CD1c-positive myeloid dendritic cell (primary cell): ENCODE results near the gene PRSS36.
"Not testable (repeated sequence)": the region's sequence is repeated elsewhere in the genome, so short reads cannot be mapped to it uniquely, and the experiment has no call there.

ENCODE experiments used
- DNase-seq: peaks from one replicate; pipeline ENCODE4 v3.0.0-alpha.2; 2016; ENCODE audit errors: extremely low spot score

PRSS36 gene

DNA sequence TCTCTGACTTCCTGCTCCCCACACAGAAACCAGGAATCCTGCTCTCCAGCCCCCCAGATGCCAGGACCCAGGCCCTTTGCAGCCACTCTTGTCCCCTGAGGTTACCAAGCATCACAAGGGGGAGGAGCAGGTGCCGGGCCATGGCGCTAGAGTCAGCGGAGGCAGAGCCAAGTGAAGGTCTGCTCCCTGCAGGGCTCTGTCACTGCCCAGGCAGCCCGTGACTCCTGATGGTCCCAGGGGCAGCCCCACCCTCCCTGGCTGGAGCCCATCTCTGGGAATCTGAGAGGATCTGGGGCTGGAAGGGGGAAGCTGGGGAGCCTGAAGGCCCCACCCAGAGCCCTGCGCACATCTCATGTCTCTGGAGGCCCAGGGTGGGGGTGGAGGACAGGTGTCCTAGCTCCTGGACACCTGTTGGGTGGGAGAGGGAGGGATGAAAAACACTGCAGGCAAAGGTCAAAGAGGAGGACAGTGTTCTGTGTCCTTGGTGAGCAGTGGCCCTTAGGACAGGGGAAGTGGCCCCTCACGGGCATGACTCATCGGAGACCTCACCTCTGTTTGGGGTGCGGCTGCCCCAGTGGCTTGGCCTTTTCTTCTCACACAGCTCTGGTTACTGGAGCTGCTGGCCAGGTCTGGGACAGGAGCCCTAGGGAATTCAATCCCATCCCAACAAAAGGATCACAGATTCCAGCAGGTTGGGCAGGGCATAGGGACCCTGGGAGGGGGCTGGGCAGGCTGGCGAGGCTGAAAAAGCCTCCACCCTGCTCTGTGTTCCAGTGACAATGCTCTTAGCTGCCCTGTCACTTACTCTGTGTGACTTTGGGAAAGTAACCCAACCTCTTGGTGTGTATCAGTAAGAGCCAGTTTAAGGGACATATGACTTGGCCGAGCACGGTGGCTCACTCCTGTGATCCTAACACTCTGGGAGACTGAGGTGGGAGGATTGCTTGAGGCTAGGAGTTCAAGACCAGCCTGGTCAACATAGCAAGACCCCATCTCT lies at the start of gene PRSS36:
Gene PRSS36, minus strand, starts transcription at position 173 of the 997 bp plus-strand sequence. Its CDS starts 31 bp downstream, at position 142.
- DNase-seq: peak; percentile 62

DNA sequence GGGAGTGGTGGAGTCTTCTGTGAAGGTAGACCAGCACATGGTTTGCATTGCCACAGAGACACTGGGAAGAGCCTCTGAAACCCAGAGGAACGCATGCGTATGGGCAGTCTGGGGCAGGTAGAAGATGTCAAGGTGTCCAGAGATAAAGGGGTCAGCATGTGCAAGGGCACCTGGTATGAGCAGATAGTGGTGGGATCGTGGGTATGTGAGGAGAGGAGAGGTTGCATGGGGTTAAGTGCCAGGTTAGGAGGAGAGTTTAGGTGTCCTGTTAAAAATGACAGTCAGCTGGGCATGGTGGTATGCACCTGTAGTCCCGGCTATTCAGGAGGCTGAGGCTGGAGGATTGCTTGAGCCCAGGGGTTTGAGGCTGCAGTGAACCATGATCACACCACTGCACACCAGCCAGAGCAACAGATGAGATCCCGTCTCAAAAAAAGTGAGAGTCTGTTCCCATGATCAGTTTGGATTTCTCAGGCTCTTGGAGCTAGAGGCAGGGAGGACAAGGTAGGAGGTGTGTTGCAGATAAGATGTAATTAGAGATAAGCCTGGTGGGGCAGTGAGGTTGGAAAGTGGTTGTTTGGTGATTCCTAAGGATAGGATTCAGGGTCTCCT lies 49.7 kb upstream of the PRSS36 start:
- DNase-seq: no peak

DNA sequence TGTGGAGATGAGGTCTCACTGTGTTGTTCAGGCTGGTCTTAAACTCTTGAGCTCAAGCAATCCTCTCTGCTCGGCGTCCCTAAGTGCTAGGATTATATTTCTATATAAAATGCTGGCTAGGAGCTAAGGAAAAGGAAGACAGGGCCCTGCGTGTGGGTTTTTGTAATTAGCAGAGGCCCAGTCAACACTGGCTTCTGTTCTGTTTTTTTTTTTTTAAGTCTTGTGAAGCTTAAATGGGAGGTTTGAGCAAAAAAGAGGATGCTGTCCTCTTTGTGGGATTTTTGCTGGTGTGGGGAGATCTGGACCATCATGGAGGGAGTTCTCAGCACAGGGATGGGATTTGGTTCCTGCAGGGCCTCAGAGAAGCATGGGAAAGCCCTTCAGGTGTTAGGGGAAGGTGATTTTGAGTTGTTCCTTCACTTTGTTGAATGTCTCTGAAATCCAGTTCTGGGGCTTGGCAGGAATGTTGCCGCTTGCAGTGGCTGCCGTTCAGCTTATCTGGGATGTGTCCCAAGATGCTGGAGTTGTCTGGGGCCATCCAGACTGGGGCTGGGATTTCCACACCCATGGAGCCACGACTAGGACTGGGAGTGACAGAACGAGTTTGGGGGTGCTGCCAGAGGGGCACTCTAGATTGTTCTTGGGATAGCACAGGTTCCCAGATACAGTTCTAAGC lies 48.5 kb upstream of the PRSS36 start:
- peak; percentile 55 for DNase-seq

- DNase-seq: peak; percentile 50
These were observed 46.6 kb upstream of the PRSS36 start for GRCh38 chr16:31196324-31197088.

- DNase-seq: not testable (repeated sequence)
These were observed 46.0 kb upstream of the PRSS36 start for GRCh38 chr16:31195861-31196260.

- no peak for DNase-seq
These were observed 45.0 kb upstream of the PRSS36 start for GRCh38 chr16:31194898-31195297.

- DNase-seq: no peak
These were observed 44.0 kb upstream of the PRSS36 start for GRCh38 chr16:31193874-31194273.

GRCh38 chr16:31192856-31193642 lies 43.2 kb upstream of the PRSS36 start:
- no peak for DNase-seq

DNA sequence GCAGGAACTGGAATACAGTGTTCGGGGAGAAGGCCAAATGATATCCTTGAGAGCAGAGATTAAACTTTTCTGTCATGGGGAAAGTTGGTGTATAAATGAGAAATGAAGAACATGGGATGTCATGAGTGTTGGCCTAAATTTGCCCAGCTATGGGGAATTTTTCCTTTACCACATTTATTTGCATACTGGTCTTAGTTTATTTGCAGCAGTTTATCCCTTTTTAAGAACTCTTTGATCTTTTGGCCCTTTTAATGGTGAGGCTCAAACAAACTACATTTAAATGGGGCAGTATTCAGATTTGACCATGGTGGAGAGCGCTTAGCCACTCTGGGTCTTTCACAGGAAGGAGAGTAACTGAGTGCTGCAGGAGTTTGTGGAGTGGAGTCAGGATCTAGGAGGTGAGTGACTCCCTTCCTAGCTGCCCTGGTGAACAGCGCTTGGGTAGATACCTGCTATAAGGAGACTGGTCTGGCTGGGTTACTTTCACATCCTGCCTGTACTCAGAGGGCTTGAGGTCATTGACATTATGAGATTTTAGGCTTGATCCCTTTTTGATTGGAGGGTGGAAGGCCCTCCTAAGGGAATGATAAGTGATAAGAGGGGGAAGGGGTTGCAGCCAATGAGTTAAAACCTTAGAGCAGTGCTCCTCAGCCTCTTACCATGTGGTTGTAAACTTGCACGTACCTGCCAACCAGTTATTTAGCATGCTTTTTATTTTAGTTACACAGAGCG lies 42.0 kb upstream of the PRSS36 start:
- no peak for DNase-seq

GRCh38 chr16:31190818-31191444 lies 41.1 kb upstream of the PRSS36 start:
- no peak for DNase-seq

GRCh38 chr16:31190061-31190460 lies 40.2 kb upstream of the PRSS36 start:
- no peak for DNase-seq

GRCh38 chr16:31189412-31189778 lies 39.5 kb upstream of the PRSS36 start:
- DNase-seq: no peak

DNA sequence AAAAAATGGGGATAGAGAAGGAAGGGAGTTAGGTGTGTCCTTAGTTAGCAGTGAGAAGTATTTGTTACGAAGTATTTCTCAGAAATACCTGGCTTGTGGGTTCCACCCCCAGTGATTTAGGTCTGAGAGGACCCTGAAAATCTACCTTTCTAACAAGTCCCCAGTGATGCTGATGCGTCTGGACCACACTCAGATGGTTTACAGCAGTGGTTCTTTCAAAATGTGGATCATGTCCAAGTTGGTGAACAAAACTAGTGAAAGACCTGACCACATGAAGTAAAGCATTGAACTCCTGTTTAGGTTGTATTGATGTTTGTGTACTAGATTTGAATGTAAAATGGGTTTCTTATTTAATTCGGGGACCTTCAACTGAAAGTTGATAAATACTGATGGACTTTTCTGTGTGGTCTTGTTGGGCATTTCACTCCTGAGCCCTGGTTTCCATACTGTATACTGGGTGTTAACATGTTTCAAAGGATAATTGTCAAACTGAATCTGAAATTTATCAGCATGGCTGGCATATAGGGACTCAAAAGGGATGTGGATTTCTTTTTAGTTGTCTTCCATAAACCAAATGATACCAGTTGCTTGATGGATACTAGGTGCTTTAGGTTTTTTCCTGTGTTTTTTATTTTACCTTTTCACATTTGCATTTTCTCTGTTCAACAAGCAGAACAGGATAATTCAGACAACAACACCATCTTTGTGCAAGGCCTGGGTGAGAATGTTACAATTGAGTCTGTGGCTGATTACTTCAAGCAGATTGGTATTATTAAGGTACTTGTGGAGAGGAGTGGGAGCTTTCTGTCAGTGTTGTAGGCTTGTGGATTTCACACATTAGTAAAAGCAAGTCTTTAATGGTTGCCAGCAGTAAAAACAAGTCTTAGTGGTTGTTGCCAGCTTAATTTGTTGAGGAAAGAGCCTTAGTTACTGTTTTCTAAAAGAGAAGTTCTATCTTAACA lies 38.9 kb upstream of the PRSS36 start:
- DNase-seq: no peak

GRCh38 chr16:31187808-31188189 lies 37.9 kb upstream of the PRSS36 start:
- DNase-seq: no peak

- no peak for DNase-seq
These were observed 37.3 kb upstream of the PRSS36 start for GRCh38 chr16:31186930-31187807.

GRCh38 chr16:31186176-31186575 lies 36.3 kb upstream of the PRSS36 start:
- peak; percentile 53 for DNase-seq

DNA sequence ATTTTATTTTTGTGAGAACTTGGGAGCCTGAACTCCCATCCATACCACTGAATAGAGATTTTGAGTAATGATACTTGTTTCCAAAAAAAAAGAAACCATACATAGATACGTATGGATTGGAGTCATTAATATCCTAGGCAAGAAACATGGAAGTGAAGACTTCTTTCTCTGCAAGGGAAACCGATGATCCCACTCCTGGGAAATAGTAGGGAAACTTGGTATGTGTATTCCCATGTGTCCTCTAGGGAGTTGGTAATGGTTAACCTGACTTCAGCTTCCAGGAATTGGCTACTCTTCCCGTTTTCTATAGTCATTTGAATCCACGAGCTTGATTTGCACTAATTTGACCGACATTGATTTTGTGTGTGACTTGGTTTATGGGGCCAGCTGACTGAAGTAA lies 35.5 kb upstream of the PRSS36 start:
- DNase-seq: no peak

DNA sequence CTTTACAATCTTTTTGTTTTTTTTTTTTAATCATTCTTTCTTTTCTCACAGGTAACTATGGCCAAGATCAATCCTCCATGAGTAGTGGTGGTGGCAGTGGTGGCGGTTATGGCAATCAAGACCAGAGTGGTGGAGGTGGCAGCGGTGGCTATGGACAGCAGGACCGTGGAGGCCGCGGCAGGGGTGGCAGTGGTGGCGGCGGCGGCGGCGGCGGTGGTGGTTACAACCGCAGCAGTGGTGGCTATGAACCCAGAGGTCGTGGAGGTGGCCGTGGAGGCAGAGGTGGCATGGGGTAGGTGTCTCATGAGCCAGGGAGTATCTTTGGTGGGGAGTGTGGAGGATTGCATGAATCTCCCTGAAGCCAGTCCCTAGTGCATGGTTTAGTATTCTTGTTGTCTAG lies 35.0 kb upstream of the PRSS36 start:
- DNase-seq: no peak
